K562 (cell line): ENCODE results near the gene THADA. TPM values are rescaled to one million over a fixed set of nuclear protein-coding genes. Genes with fewer than 3 reads are reported as not detected.

ENCODE experiments used
- ATAC-seq: fragments of 200-7000 bp; cut with Tn5 transposase; 3 replicates; pipeline ENCODE4 v1.9.1; 2020; ENCODE audit warnings: moderate library complexity
- BruUV-seq: library from RNA; stranded (reverse); fragments of 400-500 nt; replicated peaks from 2 replicates; lab custom pipeline; 2021; lab: Mats Ljungman, UMichigan
- CTCF ChIA-PET: fragments of 300-600 bp; formaldehyde crosslinking; extraction: SDS; loops from one replicate; lab custom pipeline; 2021; ENCODE audit warnings: low intra/inter-chr PET ratio; lab: Yijun Ruan, JAX
- POLR2A ChIA-PET: fragments of 300-600, 350-650 bp; sonication (Branson Sonifier 250); formaldehyde crosslinking; extraction: SDS; loops from one replicate; lab custom pipeline; 2021; ENCODE audit warnings: antibody characterized with exemption, inconsistent platforms; lab: Yijun Ruan, JAX
- DNase-seq, 4 experiments: peaks; one replicate each; pipeline versions ENCODE4 v3.0.0 to v3.0.0-alpha.2; 2011 to 2018; ENCODE audit warnings: low spot score in 3 of 4, mixed read lengths in 3 of 4; ENCODE audit errors: extremely low read depth in 1 of 4
- FAIRE-seq: peaks from 2 replicates; lab custom pipeline; 2011; peaks lifted over from hg19 to GRCh38; lab: Jason Lieb, UNC
- H2AFZ ChIP-seq: 2 replicates; pipeline ENCODE4 v1.6.0; 2011; ENCODE audit warnings: low read depth, low read length, control low read depth, inconsistent platforms
- H3K27ac ChIP-seq: fragments of 200-600 bp; 3 replicates; pipeline ENCODE4 v1.8.0; 2011; ENCODE audit warnings: low read depth, mild to moderate bottlenecking, control low read depth, inconsistent platforms, low read length, moderate library complexity, mixed read lengths; ENCODE audit errors: extremely low read depth
- H3K27me3 ChIP-seq, 2 experiments: fragments of 300-600 bp in 1 of 2; 2 replicates in 1 of 2; 3 replicates in 1 of 2; pipeline versions ENCODE4 v1.6.0 to v1.8.0; 2011; ENCODE audit warnings: inconsistent platforms in 2 of 2, low read length in 2 of 2, mild to moderate bottlenecking in 1 of 2, mixed read lengths in 1 of 2, moderate library complexity in 1 of 2; ENCODE audit not compliant: control insufficient read depth in 2 of 2, insufficient read depth in 2 of 2
- H3K36me3 ChIP-seq: fragments of 300-600 bp; 3 replicates; pipeline ENCODE4 v1.8.0; 2011; ENCODE audit warnings: mild to moderate bottlenecking, low read length, inconsistent platforms; ENCODE audit not compliant: control insufficient read depth, insufficient read depth
- H3K4me1 ChIP-seq, 2 experiments: fragments of 200-600 bp in 1 of 2; replicated peaks in 1 of 2; 2 replicates in 1 of 2; 3 replicates in 1 of 2; pipeline versions ENCODE4 v1.5.1 to v1.8.0; 2011; ENCODE audit warnings: inconsistent platforms in 2 of 2, low read length in 2 of 2, mild to moderate bottlenecking in 1 of 2, mixed read lengths in 1 of 2, moderate library complexity in 1 of 2; ENCODE audit not compliant: control insufficient read depth in 2 of 2, insufficient read depth in 2 of 2
- H3K4me2 ChIP-seq: 2 replicates; pipeline ENCODE4 v1.6.1; 2011; ENCODE audit warnings: low read length, control low read depth, inconsistent platforms, mixed read lengths; ENCODE audit not compliant: insufficient read depth
- H3K4me3 ChIP-seq: fragments of 200-600 bp; sonication (generic), shearing (Covaris generic); 2 replicates; pipeline ENCODE4 v1.5.1; 2016; ENCODE audit warnings: control low read depth, inconsistent platforms
- H3K79me2 ChIP-seq: fragments of 200-600 bp; 3 replicates; pipeline ENCODE4 v1.8.0; 2011; ENCODE audit warnings: low read length, inconsistent platforms; ENCODE audit not compliant: control insufficient read depth, insufficient read depth
- H3K9ac ChIP-seq, 2 experiments: 2 replicates each; pipeline versions ENCODE4 v1.6.0 to v1.6.1; 2011; ENCODE audit warnings: low read depth in 2 of 2, low read length in 2 of 2, control low read depth in 1 of 2, inconsistent platforms in 1 of 2, mild to moderate bottlenecking in 1 of 2, mixed read lengths in 1 of 2; ENCODE audit not compliant: insufficient read depth in 1 of 2
- H3K9me1 ChIP-seq: one replicate; pipeline ENCODE4 v1.6.0; 2011; ENCODE audit warnings: inconsistent platforms, mild to moderate bottlenecking, low read length, moderate library complexity; ENCODE audit not compliant: control insufficient read depth, insufficient read depth
- H3K9me3 ChIP-seq: replicated peaks from 2 replicates; pipeline ENCODE4 v1.5.1; 2011; ENCODE audit warnings: low read depth, low read length, inconsistent platforms; ENCODE audit not compliant: control insufficient read depth, insufficient read depth
- H4K20me1 ChIP-seq: replicated peaks from 2 replicates; pipeline ENCODE4 v1.6.1; 2011; ENCODE audit warnings: low read length, inconsistent platforms, mixed read lengths; ENCODE audit not compliant: control insufficient read depth, insufficient read depth
- ADNP ChIP-seq: fragments of 200-800 bp; sonication (Bioruptor generic); IDR thresholded peaks from 2 replicates; pipeline ENCODE4 v1.6.1; 2016; ENCODE audit warnings: missing genetic modification characterization, missing compliant biosample characterization
- ATF3 ChIP-seq, 2 experiments: fragments of 450-650 bp in 1 of 2; sonication (generic) in 1 of 2; formaldehyde crosslinking in 1 of 2; IDR thresholded peaks in 1 of 2; conservative IDR thresholded peaks in 1 of 2; 2 replicates each; pipeline versions ENCODE4 v1.6.1 to v1.8.1; 2016 to 2023; ENCODE audit warnings: mild to moderate bottlenecking in 2 of 2, moderate library complexity in 2 of 2, inconsistent platforms in 1 of 2, missing genetic modification reagents in 1 of 2
- BCOR ChIP-seq: fragments of 450-650 bp; IDR thresholded peaks from 2 replicates; pipeline ENCODE4 v1.6.1; 2016
- GABPB1 ChIP-seq: sonication (generic); formaldehyde crosslinking; IDR thresholded peaks from 2 replicates; pipeline ENCODE4 v1.8.0; 2022; ENCODE audit warnings: mild to moderate bottlenecking, missing genetic modification reagents
- PHF21A ChIP-seq: fragments of 450-650 bp; IDR thresholded peaks from 2 replicates; pipeline ENCODE4 v1.6.1; 2017; ENCODE audit warnings: low read depth, borderline replicate concordance
- RBM25 ChIP-seq: fragments of 200-400 bp; formaldehyde crosslinking; IDR thresholded peaks from 2 replicates; pipeline ENCODE4 v1.6.1; 2018; ENCODE audit warnings: low read length, low read depth, moderate library complexity; ENCODE audit not compliant: severe bottlenecking
- SAFB ChIP-seq: fragments of 200-400 bp; formaldehyde crosslinking; IDR thresholded peaks from 2 replicates; pipeline ENCODE4 v1.6.1; 2017; ENCODE audit warnings: low read depth, low read length, borderline replicate concordance
- SMAD1 ChIP-seq: fragments of 150-350 bp; IDR thresholded peaks from 2 replicates; pipeline ENCODE4 v1.6.1; 2014; ENCODE audit warnings: low read length, low read depth; ENCODE audit not compliant: partially characterized antibody
- TFAM ChIP-seq: fragments of 250-450 bp; sonication (Bioruptor Pico); conservative IDR thresholded peaks from 2 replicates; pipeline ENCODE4 v1.5.0; 2021; ENCODE audit warnings: mild to moderate bottlenecking, moderate library complexity
- TRIM24 ChIP-seq, 2 experiments: fragments of 450-650 bp; IDR thresholded peaks; 2 replicates each; pipeline ENCODE4 v1.6.1; 2016
- ZFP36 ChIP-seq: fragments of 150-350 bp; IDR thresholded peaks from 2 replicates; pipeline ENCODE4 v1.6.1; 2018; ENCODE audit warnings: low read length, low read depth; ENCODE audit not compliant: partially characterized antibody
- ZNF23 ChIP-seq: fragments of 250-450 bp; sonication (Bioruptor Pico); IDR thresholded peaks from 2 replicates; pipeline ENCODE4 v1.4.0; 2020; ENCODE audit warnings: mild to moderate bottlenecking
- ZNF57 ChIP-seq: fragments of 450-650 bp; formaldehyde crosslinking; IDR thresholded peaks from 2 replicates; pipeline ENCODE4 v1.4.0; 2020; ENCODE audit warnings: mild to moderate bottlenecking, moderate library complexity
- ZNF584 ChIP-seq: fragments of 200-800 bp; sonication (Bioruptor generic); IDR thresholded peaks from 2 replicates; pipeline ENCODE4 v1.6.1; 2016; ENCODE audit warnings: low read depth, mild to moderate bottlenecking, missing genetic modification characterization, missing compliant biosample characterization
- WGBS: fragments of 100-300 bp; shearing (Covaris generic); methylation state at CpG from one replicate; pipeline ENCODE4 v1.1.6; 2016; ENCODE audit warnings: low coverage, mixed read lengths; ENCODE audit not compliant: insufficient coverage; ENCODE audit errors: missing lambda C conversion rate; 5-methylcytosine and 5-hydroxymethylcytosine counted together
- in situ Hi-C: fragments of 300-500 bp; cut with MboI; formaldehyde crosslinking; loops from 4 replicates; pipeline ENCODE4 v1.15.0; 2018; ENCODE audit warnings: inconsistent platforms, mixed read lengths
- intact Hi-C: fragments of 100-400 bp; cut with micrococcal nuclease; formaldehyde crosslinking; loops from 2 replicates; pipeline ENCODE4 v1.14.2; 2022
- polyA plus RNA-seq, 8 experiments: library from polyadenylated mRNA; depleted of rRNA in 4 of 8; stranded (reverse) in 5 of 8; unstranded in 3 of 8; fragments of >200 nt; fragmentation: Nextera tagmentation in 2 of 8; fragmentation: Illumina TruSeq in 1 of 8; extraction: Ambion mirVana in 2 of 8; extraction: Trizol in 1 of 8; gene quantifications; 2 replicates each; pipeline versions ENCODE4 v1.2.1 to v1.2.3, GENCODE V29; 2011 to 2014; ENCODE audit warnings: inconsistent platforms in 1 of 8, missing spikeins in 1 of 8
- total RNA-seq, 7 experiments: library from RNA; depleted of rRNA in 6 of 7; stranded (reverse); fragments of >200 nt in 6 of 7; fragmentation: Illumina TruSeq in 2 of 7; extraction: Trizol in 2 of 7; gene quantifications; 2 replicates each; pipeline versions ENCODE4 v1.2.1 to v1.2.3, GENCODE V29; 2011 to 2021; ENCODE audit warnings: low replicate concordance in 1 of 7

The THADA gene
- total and polyA plus RNA-seq, 9 of the 15 experiments (the other 6 are each of a cell fraction or from before 2014, with no cell fraction given) = 17.8 to 34.7 (median 31.9) TPM

- no peak for TF ChIP-seq ADNP
- no peak for TF ChIP-seq SAFB
- TF ChIP-seq BCOR = no peak
- TF ChIP-seq SMAD1 = no peak
- TF ChIP-seq ATF3 (IDR thresholded peaks at IDR 0.05) = no peak
- no peak for TF ChIP-seq ATF3 (CRISPR knock-in tag; conservative IDR thresholded peaks at IDR 0.05)
- TF ChIP-seq, all 486 proteins: peak for 0
These were observed 332.9 kb downstream of the THADA start (continued) for GRCh38 chr2:43262951-43263350.

DNA sequence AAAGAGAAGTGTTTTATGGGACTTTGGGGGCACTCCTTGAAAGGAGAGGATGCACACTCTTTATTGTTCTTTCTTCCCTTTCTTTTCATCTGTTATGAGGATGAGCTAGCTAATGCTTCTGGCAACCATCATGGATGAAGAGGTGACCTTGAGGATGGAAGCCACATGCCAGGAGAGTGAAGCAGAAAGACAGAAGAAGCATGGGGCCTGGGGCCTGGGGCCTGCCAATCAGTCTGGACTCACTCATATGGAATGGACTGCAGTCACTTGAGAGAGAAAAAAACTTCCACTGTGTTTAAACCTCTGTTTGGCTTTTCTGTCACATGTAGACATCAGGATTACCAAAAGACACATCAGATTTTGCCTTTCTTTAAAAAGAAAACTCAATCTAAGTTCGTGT, 333.6 kb downstream of the THADA start:
- Histone ChIP-seq H3K4me2 (no peak overlapping the region), H3K27me3 (no peaks in the 10 kb centered on the region), H3K9me1 (no peaks in the 10 kb centered on the region), H3K9me3 (no peaks in the 10 kb centered on the region), H3K36me3 (peaks cover 5% of the 10 kb centered on the region; the same call in 1 of the 3 replicates), H3K4me3 (no peak overlapping the region), H3K9ac (no peak overlapping the region), H3K4me1 (no peaks in the 10 kb centered on the region), H4K20me1 (no peaks in the 10 kb centered on the region), H3K79me2 (no peaks in the 10 kb centered on the region), H2AFZ (no peak overlapping the region), H3K27ac (no peak overlapping the region)
- no TSS peak for BruUV-seq
- WGBS = 8% methylated on average over 1 of the region's 1 CpG
- no peak for TF ChIP-seq ZNF23 (CRISPR knock-in tag)
- no peak for TF ChIP-seq RBM25
- no peak for TF ChIP-seq ZFP36
- no peak for TF ChIP-seq PHF21A
- TF ChIP-seq GABPB1 (CRISPR knock-in tag) = no peak
- TF ChIP-seq ZNF584 (CRISPR knock-in tag) = no peak
- no peak for TF ChIP-seq ZNF57 (CRISPR knock-in tag)
- no peak for TF ChIP-seq TFAM
- no peak for TF ChIP-seq TRIM24 (IDR thresholded peaks at IDR 0.05)
- in situ Hi-C loops = no loop called here
- ChIA-PET POLR2A (no interaction called here), CTCF (no interaction called here)
- DNase-seq (no peak), ATAC-seq (no peak), FAIRE-seq (no peak)
- intact Hi-C loops = no loop called here
